A673 (cell line): ENCODE measurements around the gene SEC61A2. TPM values are rescaled to one million over a fixed set of nuclear protein-coding genes. Genes with fewer than 3 reads are reported as not detected.

Experiments used
- BruUV-seq: library from RNA; stranded (reverse); fragments of 400-500 nt; replicated peaks from 2 replicates; lab custom pipeline; 2021; lab: Mats Ljungman, UMichigan
- CTCF ChIA-PET: fragments of 300-600 bp; sonication (Branson Sonifier 250); formaldehyde crosslinking; loops from one replicate; lab custom pipeline; 2022; ENCODE audit warnings: antibody characterized with exemption; lab: Charles Lee
- POLR2A ChIA-PET: fragments of 300-600 bp; sonication (Branson Sonifier 250); formaldehyde crosslinking; loops from one replicate; lab custom pipeline; 2022; ENCODE audit warnings: antibody characterized with exemption; ENCODE audit not compliant: low non-redundant PET; lab: Charles Lee
- DNase-seq: peaks from one replicate; pipeline ENCODE4 v3.0.0-alpha.2; 2015; ENCODE audit warnings: low spot score
- H3K27ac ChIP-seq: fragments of 200-600 bp; sonication (generic); 2 replicates; pipeline ENCODE4 v1.5.1; 2016; ENCODE audit warnings: mixed run types, low read depth, mild to moderate bottlenecking, mixed read lengths, antibody characterized with exemption, low read length; ENCODE audit not compliant: poor library complexity, severe bottlenecking
- H3K27me3 ChIP-seq: fragments of 200-600 bp; sonication (generic); replicated peaks from 2 replicates; pipeline ENCODE4 v1.6.1; 2017; ENCODE audit warnings: mixed run types, low read depth, mild to moderate bottlenecking, mixed read lengths, antibody characterized with exemption, low read length; ENCODE audit not compliant: insufficient read depth, poor library complexity
- H3K36me3 ChIP-seq: fragments of 200-600 bp; sonication (generic); 2 replicates; pipeline ENCODE4 v1.6.1; 2016; ENCODE audit warnings: mixed run types, mild to moderate bottlenecking, mixed read lengths, antibody characterized with exemption, low read length; ENCODE audit not compliant: insufficient read depth, poor library complexity, severe bottlenecking
- H3K4me1 ChIP-seq: fragments of 200-600 bp; sonication (generic); 2 replicates; pipeline ENCODE4 v1.6.1; 2017; ENCODE audit warnings: mixed run types, mild to moderate bottlenecking, mixed read lengths, antibody characterized with exemption, low read length; ENCODE audit not compliant: insufficient read depth, poor library complexity, severe bottlenecking
- H3K4me3 ChIP-seq: fragments of 200-600 bp; sonication (generic); 2 replicates; pipeline ENCODE4 v1.5.1; 2016; ENCODE audit warnings: low read depth, mixed run types, mild to moderate bottlenecking, mixed read lengths, low read length; ENCODE audit not compliant: poor library complexity, severe bottlenecking
- H3K9me3 ChIP-seq: fragments of 200-600 bp; sonication (generic); 2 replicates; pipeline ENCODE4 v1.6.1; 2016; ENCODE audit warnings: mixed run types, low read depth, mild to moderate bottlenecking, mixed read lengths, antibody characterized with exemption, low read length; ENCODE audit not compliant: poor library complexity, severe bottlenecking
- EZH2 ChIP-seq: fragments of 200-600 bp; sonication (generic); IDR thresholded peaks from 2 replicates; pipeline ENCODE4 v1.6.1; 2017; ENCODE audit warnings: borderline replicate concordance, low read depth, mild to moderate bottlenecking, mixed read lengths, antibody characterized with exemption, low read length; ENCODE audit not compliant: poor library complexity, severe bottlenecking
- intact Hi-C: fragments of 100-400 bp; cut with micrococcal nuclease; formaldehyde crosslinking; loops from one replicate; pipeline ENCODE4 v1.10.0; 2022; ENCODE audit not compliant: unreplicated experiment
- total RNA-seq: library from RNA; stranded (reverse); gene quantifications from 2 replicates; pipeline ENCODE4 v1.2.3, GENCODE V29; 2021
- TF ChIP-seq, protein P1 (sequence below): fragments of 300-800, 200-600 bp; sonication (generic); conservative IDR thresholded peaks from 2 replicates; pipeline ENCODE4 v1.5.1; 2017; ENCODE audit warnings: low read depth, mild to moderate bottlenecking, antibody characterized with exemption, low read length, moderate library complexity, mixed read lengths

Gene SEC61A2
- total RNA-seq, 1 experiment from 2014 or later, result 17.2 TPM

GRCh38 chr10:12154516-12154915, 25.0 kb downstream of the SEC61A2 start:
- TF ChIP-seq EZH2, result no peak
- POLR2A ChIA-PET, result no interaction called here
- CTCF ChIA-PET, result no interaction called here
- BruUV-seq, result no TSS peak
- H3K36me3 ChIP-seq, result peaks cover 18% of the 10 kb centered on the region
- no peak overlapping the region for H3K27ac ChIP-seq
- H3K4me3 ChIP-seq, result no peak overlapping the region
- DNase-seq, result no peak
- no peaks in the 10 kb centered on the region for H3K9me3 ChIP-seq
- H3K4me1 ChIP-seq, result no peaks in the 10 kb centered on the region
- H3K27me3 ChIP-seq, result no peaks in the 10 kb centered on the region
- intact Hi-C loops, result no loop called here

DNA sequence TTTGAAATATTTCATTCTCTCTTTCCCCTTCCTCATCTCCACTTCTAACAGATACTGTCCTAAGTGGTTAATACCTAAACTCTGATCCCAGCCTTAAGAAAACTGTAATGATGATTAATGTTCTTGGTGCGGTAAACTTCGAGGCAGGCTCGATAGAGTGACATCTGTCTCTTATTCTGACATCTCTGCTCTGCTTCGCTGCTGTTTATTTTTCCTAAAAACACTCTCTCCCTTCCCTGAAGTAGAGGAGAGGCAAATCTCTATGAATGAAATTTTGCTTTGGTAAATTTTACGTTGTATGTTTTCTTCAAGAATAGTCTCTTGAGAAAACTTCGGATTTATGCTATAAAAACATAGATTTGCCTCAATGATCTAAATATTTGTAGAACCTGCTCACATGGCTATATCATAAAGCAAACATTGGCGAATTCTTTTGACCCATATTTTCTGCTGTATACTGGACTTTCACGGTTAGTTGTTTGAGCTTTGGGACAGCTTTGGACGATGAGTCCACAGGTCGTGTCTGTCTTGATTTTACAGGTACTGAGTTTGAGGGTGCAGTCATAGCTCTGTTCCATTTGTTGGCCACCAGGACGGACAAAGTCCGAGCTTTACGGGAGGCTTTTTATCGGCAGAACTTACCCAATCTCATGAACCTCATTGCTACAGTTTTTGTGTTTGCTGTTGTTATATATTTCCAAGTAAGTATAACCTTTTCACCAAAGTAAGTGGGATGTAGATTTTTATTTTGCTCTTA, 27.1 kb downstream of the SEC61A2 start:
- Histone ChIP-seq H3K27ac (no peak overlapping the region), H3K9me3 (no peaks in the 10 kb centered on the region), H3K4me1 (no peaks in the 10 kb centered on the region), H3K36me3 (peaks cover 30% of the 10 kb centered on the region), H3K27me3 (no peaks in the 10 kb centered on the region), H3K4me3 (no peak overlapping the region)
- ChIA-PET POLR2A (no interaction called here), CTCF (no interaction called here)
- no peak for DNase-seq
- intact Hi-C loops, result no loop called here
- no TSS peak for BruUV-seq
- TF ChIP-seq, protein P1, sequence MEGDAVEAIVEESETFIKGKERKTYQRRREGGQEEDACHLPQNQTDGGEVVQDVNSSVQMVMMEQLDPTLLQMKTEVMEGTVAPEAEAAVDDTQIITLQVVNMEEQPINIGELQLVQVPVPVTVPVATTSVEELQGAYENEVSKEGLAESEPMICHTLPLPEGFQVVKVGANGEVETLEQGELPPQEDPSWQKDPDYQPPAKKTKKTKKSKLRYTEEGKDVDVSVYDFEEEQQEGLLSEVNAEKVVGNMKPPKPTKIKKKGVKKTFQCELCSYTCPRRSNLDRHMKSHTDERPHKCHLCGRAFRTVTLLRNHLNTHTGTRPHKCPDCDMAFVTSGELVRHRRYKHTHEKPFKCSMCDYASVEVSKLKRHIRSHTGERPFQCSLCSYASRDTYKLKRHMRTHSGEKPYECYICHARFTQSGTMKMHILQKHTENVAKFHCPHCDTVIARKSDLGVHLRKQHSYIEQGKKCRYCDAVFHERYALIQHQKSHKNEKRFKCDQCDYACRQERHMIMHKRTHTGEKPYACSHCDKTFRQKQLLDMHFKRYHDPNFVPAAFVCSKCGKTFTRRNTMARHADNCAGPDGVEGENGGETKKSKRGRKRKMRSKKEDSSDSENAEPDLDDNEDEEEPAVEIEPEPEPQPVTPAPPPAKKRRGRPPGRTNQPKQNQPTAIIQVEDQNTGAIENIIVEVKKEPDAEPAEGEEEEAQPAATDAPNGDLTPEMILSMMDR, result no peak
- no peak for TF ChIP-seq EZH2

DNA sequence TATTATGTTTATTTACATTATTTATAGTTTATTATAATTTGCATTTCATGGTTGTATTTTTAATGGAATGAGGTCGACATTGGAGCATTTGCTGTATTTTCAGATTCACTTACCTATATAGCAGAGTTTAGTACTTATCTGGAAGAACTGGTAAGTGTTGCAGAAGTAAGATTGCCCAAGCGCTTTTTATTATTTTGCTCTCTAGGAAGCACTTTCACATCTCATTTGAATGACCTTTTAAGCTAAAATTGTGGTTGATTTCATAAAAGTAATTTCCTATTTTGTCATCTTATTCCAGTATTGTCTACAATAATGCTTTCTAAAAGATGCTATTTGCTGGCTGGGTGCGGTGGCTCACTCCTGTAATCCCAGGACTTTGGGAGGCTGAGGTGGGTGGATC, 28.6 kb downstream of the SEC61A2 start:
- Histone ChIP-seq H3K4me1 (no peaks in the 10 kb centered on the region), H3K4me3 (no peak overlapping the region), H3K27me3 (no peaks in the 10 kb centered on the region), H3K27ac (no peak overlapping the region), H3K36me3 (peaks cover 42% of the 10 kb centered on the region), H3K9me3 (no peaks in the 10 kb centered on the region)
- intact Hi-C loops, result no loop called here
- no TSS peak for BruUV-seq
- ChIA-PET POLR2A (no interaction called here), CTCF (no interaction called here)
- no peak for DNase-seq
- TF ChIP-seq, protein P1, result no peak
- no peak for TF ChIP-seq EZH2

DNA sequence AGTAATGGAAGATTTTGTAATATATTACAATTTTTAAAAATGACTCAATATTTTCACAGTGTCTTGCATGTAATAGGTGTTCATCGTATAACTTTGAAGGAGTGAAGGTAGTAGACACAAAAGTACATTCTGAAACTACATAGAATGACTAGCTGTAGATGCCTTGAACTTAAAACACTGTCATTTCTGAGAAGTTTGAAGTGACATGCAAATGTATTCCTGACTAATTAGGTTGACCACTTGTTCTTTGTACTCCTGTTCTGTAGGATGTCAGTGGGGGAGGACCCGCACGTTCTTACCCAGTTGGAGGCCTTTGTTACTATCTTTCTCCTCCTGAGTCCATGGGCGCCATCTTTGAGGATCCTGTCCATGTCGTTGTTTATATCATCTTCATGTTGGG, 31.2 kb downstream of the SEC61A2 start:
- no peaks in the 10 kb centered on the region for H3K27me3 ChIP-seq
- POLR2A ChIA-PET, result no interaction called here
- peaks cover 56% of the 10 kb centered on the region for H3K36me3 ChIP-seq
- H3K4me3 ChIP-seq, result no peak overlapping the region
- no peak overlapping the region for H3K27ac ChIP-seq
- H3K4me1 ChIP-seq, result no peaks in the 10 kb centered on the region
- no peak for DNase-seq
- no peaks in the 10 kb centered on the region for H3K9me3 ChIP-seq
- intact Hi-C loops, result no loop called here
- no peak for TF ChIP-seq EZH2
- TF ChIP-seq, protein P1, result no peak
- no TSS peak for BruUV-seq
- CTCF ChIA-PET, result no interaction called here
